Glutamatergic neuron (in vitro differentiated cells): ENCODE measurements around the gene MAPK6. TPM values are rescaled to one million over a fixed set of nuclear protein-coding genes. Genes with fewer than 3 reads are reported as not detected.
A peak's percentile ranks its signal among the peaks of the same experiment; 100 is the strongest.
"Not testable (repeated sequence)": the region's sequence is repeated elsewhere in the genome, so short reads cannot be mapped to it uniquely, and the experiment has no call there.

Experiments
- DNase-seq: peaks from one replicate; pipeline ENCODE4 v3.0.0; 2022
- H3K27ac Mint-ChIP-seq: one replicate; pipeline ENCODE4 v1.8.0; 2020; ENCODE audit warnings: mild to moderate bottlenecking, mixed read lengths, inconsistent platforms; ENCODE audit not compliant: unreplicated experiment
- H3K27me3 Mint-ChIP-seq: one replicate; pipeline ENCODE4 v1.8.0; 2020; ENCODE audit warnings: mild to moderate bottlenecking, moderate library complexity, mixed read lengths, inconsistent platforms; ENCODE audit not compliant: unreplicated experiment
- H3K36me3 Mint-ChIP-seq: one replicate; pipeline ENCODE4 v1.8.0; 2020; ENCODE audit warnings: mild to moderate bottlenecking, mixed read lengths, inconsistent platforms; ENCODE audit not compliant: unreplicated experiment
- H3K4me1 Mint-ChIP-seq: one replicate; pipeline ENCODE4 v1.8.0; 2020; ENCODE audit warnings: mild to moderate bottlenecking, low read depth, mixed read lengths, inconsistent platforms; ENCODE audit not compliant: unreplicated experiment
- H3K4me3 Mint-ChIP-seq: one replicate; pipeline ENCODE4 v1.8.0; 2020; ENCODE audit warnings: mild to moderate bottlenecking, mixed read lengths, inconsistent platforms; ENCODE audit not compliant: unreplicated experiment
- H3K9me3 Mint-ChIP-seq: one replicate; pipeline ENCODE4 v1.8.0; 2020; ENCODE audit warnings: mild to moderate bottlenecking, moderate library complexity, mixed read lengths, inconsistent platforms; ENCODE audit not compliant: unreplicated experiment
- total RNA-seq: library from RNA; stranded (reverse); fragmentation: NEBNext Ultra II Directional; extraction: Animal tissue kit (Norgen Biotek cat#: 25700); gene quantifications from one replicate; pipeline ENCODE4 v1.2.1, GENCODE V29; 2021; ENCODE audit not compliant: unreplicated experiment
- TF ChIP-seq, protein P1 (sequence below): fragments of 200-600 bp; sonication (generic); IDR thresholded peaks from one replicate; pipeline ENCODE4 v1.5.0; 2021; ENCODE audit not compliant: partially characterized antibody, unreplicated experiment

Gene MAPK6
- total RNA-seq, 1 donor from 2014 or later, result 109 TPM

DNA sequence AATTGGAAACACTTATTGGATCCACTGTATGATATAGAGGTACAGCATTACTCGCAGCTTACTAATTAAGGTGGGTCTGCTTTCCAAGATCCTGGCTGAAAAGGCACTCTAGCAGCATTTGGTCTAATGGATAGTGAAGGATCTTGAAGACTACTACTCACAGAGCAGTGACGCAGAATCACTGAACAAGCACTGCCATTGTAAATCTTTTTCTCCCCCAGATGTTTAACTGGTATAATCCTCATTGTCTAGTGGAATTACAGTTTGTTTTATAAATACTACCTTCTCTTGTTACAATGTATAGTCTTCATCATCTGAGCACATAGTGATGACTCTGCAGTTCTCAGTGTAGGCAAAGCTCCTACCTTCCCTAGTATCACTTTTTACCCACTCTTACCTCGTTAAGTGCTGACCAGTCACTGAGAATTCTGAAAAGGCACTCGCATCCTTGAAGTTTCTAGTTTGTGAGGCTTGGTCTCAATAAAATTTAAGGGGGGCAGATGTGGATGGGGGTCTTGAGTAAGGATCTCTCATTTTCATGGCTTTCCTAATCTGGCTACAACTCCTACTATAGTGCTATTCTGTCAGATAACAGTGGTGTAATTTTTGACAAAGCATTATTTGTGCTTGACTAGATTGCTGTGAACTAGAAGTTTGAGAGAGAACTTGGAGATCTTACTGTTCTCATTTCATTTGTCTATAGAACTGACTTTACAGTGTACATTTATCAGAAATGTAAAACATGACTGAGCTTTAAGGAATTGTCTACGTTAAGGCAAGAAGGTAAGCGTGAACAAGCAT, 23.2 kb downstream of the MAPK6 start:
- no peak overlapping the region for H3K4me3 Mint-ChIP-seq
- H3K27me3 Mint-ChIP-seq, result no peaks in the 10 kb centered on the region
- H3K9me3 Mint-ChIP-seq, result no peaks in the 10 kb centered on the region
- H3K36me3 Mint-ChIP-seq, result no peaks in the 10 kb centered on the region
- no peak for DNase-seq
- no peak overlapping the region for H3K27ac Mint-ChIP-seq
- peaks cover 50% of the 10 kb centered on the region for H3K4me1 Mint-ChIP-seq
- TF ChIP-seq, protein P1, sequence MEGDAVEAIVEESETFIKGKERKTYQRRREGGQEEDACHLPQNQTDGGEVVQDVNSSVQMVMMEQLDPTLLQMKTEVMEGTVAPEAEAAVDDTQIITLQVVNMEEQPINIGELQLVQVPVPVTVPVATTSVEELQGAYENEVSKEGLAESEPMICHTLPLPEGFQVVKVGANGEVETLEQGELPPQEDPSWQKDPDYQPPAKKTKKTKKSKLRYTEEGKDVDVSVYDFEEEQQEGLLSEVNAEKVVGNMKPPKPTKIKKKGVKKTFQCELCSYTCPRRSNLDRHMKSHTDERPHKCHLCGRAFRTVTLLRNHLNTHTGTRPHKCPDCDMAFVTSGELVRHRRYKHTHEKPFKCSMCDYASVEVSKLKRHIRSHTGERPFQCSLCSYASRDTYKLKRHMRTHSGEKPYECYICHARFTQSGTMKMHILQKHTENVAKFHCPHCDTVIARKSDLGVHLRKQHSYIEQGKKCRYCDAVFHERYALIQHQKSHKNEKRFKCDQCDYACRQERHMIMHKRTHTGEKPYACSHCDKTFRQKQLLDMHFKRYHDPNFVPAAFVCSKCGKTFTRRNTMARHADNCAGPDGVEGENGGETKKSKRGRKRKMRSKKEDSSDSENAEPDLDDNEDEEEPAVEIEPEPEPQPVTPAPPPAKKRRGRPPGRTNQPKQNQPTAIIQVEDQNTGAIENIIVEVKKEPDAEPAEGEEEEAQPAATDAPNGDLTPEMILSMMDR, result no peak

DNA sequence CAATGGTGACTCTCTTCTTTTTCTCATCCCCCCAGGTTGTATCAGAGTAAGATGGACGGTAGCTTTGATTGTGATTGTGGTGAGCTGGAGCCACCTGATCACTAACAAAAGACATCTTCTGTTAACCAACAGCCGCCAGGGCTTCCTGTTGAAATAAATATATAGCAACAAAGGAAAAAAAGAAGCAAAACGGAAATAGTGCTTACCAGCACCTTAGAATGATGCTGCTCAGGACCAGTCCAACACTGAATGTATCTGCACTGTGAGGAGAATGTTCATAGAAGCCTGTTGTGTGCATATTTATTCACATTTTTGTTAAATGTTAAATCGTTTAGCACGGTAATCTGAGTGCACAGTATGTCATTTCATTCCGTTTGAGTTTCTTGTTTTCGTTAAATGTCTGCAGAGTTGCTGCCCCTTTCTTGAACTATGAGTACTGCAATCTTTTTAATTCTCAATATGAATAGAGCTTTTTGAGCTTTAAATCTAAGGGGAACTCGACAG, 26.8 kb downstream of the MAPK6 start:
- H3K4me3 Mint-ChIP-seq, H3K9me3 Mint-ChIP-seq, H3K27me3 Mint-ChIP-seq, H3K36me3 Mint-ChIP-seq, DNase-seq, H3K27ac Mint-ChIP-seq: not testable (repeated sequence)
- H3K4me1 Mint-ChIP-seq, result peaks cover 19% of the 10 kb centered on the region
- TF ChIP-seq, protein P1, result peak; percentile 8

DNA sequence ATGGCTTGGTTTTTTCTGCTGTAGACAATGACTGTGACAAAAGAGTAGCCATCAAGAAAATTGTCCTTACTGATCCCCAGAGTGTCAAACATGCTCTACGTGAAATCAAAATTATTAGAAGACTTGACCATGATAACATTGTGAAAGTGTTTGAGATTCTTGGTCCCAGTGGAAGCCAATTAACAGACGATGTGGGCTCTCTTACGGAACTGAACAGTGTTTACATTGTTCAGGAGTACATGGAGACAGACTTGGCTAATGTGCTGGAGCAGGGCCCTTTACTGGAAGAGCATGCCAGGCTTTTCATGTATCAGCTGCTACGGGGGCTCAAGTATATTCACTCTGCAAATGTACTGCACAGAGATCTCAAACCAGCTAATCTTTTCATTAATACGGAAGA, 27.5 kb downstream of the MAPK6 start:
- H3K36me3 Mint-ChIP-seq, H3K4me3 Mint-ChIP-seq, H3K27me3 Mint-ChIP-seq, H3K9me3 Mint-ChIP-seq, DNase-seq: not testable (repeated sequence)
- peak overlapping the region; percentile 8 for H3K27ac Mint-ChIP-seq
- H3K4me1 Mint-ChIP-seq, result peaks cover 16% of the 10 kb centered on the region

DNA sequence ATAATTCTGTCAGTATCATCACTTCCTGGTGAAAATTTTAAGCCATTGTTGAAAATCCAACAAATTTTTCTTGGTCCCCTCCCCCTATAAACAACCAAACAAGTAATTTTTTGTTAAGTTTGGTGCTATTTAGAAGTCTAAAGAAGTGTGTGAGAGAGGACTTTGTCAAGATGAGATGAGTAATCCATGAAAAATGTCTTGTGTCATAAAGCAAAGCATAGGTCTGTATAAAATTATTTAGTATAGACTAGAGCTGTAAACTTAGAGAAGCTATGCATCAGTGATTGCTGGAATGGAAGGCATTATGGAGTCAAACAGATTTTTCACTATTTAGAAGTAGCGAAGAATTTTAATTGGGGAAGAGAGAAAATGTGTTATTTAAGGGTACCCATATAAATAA, 31.4 kb downstream of the MAPK6 start:
- Mint-ChIP-seq H3K4me3 (no peak overlapping the region), H3K27ac (no peak overlapping the region), H3K36me3 (peaks cover 10% of the 10 kb centered on the region), H3K9me3 (no peaks in the 10 kb centered on the region), H3K27me3 (no peaks in the 10 kb centered on the region), H3K4me1 (peaks cover 10% of the 10 kb centered on the region)
- TF ChIP-seq, protein P1, result no peak
- DNase-seq, result no peak

DNA sequence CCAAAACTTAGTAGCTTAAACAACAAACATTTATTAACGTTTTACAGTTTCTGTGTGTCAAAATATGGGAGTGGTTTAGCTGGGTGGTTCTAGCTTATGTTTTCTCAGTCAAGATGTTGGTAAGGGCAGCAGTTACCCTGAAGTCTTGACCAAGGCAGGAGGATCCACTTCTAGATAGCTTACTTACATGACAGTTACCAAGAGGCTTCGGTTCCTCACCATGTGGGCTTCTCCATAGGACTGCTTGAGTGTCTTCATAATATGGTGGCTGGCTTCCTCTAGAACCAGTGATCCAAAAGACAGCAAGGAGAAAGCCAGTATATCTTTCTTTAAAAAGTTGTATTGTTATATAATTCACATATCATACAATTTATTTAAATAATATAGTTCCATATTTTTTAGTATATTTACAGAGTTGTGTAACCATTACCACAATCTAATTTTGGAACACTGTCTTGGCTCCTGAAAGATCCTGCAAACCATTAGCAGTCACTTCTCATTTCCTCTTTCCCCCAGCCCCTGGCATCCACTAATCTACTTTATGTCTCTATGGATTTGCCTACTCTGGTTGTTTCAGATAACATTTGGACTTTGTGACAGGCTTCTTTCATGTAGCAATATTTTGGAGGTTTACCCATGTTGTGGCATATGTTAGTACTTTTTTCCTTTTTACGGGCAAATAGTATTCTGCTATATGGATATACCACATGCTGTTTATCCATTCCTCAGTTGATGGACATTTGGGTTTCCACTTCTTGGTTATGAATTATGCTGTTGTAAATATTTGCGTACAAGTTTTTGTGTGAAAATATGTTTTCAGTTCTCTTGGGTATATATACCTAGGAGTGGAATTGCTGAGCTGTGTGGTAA, 33.3 kb downstream of the MAPK6 start:
- no peaks in the 10 kb centered on the region for H3K9me3 Mint-ChIP-seq
- H3K27ac Mint-ChIP-seq, result no peak overlapping the region
- TF ChIP-seq, protein P1, result no peak
- no peaks in the 10 kb centered on the region for H3K27me3 Mint-ChIP-seq
- no peak overlapping the region for H3K4me3 Mint-ChIP-seq
- H3K4me1 Mint-ChIP-seq, result no peaks in the 10 kb centered on the region
- DNase-seq, result no peak
- H3K36me3 Mint-ChIP-seq, result peaks cover 10% of the 10 kb centered on the region
